HG03565 (cell line): ENCODE results near the gene FMN1.

Experiments
- ATAC-seq: cut with Tn5 transposase; IDR thresholded peaks from one replicate; pipeline ENCODE4 v1.9.1; 2021; ENCODE audit warnings: mild to moderate bottlenecking, moderate library complexity; ENCODE audit not compliant: unreplicated experiment

FMN1 gene

GRCh38 chr15:32746116-32746857 lies 448.2 kb downstream of the FMN1 start:
- no peak for ATAC-seq

DNA sequence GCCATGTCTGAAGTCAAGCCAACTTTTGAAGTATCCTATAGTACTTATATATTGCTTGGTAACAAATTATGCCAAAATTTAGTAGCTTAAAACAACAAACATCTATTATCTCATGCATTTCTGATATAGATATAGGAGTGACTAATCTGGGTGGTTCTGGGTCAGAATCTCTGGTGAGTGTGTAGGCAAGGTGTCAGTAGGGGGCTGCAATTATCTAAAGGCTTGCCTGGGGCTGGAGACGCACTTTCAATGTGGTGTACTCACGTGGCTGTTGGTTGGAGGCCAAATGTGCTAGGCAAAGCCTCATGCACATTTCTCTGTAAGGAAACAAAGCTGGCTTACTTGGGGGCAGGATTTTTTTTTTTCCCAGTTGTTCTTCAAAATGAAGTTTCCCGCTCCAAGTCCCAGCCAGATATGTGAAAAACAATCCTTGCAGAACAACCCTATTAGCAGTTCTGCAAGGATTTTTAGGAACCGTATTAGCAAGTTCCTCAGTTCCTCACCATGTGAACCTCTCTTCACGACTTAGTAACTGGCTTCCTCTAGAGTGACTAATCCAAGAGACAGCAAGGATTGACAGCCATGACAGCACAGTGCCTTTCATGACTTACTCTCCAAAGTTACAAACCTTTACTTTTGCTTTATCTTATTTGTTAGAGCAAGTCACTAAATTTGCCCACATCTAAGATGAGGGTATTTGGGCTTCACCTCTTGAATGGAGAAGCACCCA lies 450.9 kb downstream of the FMN1 start:
- ATAC-seq, result no peak

DNA sequence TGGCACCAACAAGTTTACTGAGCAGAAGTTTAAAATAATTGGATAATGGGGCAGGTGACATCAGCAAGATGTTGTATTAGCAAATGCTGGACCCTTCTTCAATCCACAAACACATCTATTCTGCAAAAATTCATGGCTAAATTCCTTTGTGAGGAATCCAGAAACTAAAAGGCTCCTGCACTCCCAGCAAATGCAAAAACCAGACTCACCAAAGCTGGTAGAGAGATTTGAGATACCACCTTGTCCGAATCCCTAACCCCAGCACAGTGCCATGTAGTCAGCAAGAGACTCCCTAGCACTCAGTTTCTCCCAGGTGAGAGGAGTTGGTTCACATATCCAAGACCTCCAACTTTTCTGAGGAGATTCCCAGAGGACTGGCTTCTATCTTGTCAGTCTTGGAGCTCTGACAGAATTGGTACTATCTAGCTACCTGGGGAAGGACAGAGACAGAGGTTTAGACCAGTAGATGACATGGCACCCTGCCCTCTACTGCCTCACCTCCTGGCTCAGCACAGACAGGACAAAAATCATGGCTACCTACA lies 454.9 kb downstream of the FMN1 start:
- no peak for ATAC-seq

DNA sequence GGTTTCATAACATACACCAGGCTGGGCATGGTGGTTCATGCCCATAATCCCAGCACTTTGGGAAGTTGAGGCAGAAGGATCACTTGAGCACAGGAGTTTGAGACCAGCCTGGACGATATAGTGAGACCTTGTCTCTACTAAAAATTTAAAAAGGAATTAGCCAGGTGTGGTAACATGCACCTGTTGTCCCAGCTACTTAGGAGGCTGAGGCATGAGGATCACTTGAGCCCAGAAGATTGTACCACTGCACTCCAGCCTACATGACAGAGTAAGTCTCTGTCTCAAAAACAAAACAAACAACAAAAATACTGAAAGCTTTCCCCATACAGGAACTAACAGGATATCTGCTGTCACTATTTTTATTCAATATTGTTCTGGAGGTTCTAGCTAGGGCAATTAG lies 455.8 kb downstream of the FMN1 start:
- ATAC-seq, result no peak

DNA sequence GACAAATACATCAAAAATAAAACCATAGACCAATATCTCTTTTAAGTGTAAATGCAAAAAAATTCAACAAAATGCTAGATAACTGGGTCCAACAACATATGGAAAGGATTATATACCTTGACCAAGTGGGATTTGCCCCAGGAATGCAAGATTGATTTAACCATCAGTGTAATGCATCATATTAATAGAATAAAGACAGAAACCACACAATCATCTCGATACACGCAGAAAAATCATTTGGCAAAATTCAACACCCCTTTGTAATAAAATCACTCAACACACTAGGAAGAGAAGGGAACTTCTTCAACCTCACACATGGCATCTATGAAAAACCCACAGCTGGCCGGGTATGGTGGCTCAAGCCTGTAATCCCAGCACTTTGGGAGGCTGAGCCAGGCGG lies 457.2 kb downstream of the FMN1 start:
- ATAC-seq, result no peak

- ATAC-seq, result no peak
These were observed 457.8 kb downstream of the FMN1 start for GRCh38 chr15:32736701-32737061.

- no peak for ATAC-seq
These were observed 458.4 kb downstream of the FMN1 start for GRCh38 chr15:32735989-32736700.

- ATAC-seq, result no peak
These were observed 461.2 kb downstream of the FMN1 start for GRCh38 chr15:32733281-32733680.

- no peak for ATAC-seq
These were observed 461.8 kb downstream of the FMN1 start for GRCh38 chr15:32732574-32733157.

DNA sequence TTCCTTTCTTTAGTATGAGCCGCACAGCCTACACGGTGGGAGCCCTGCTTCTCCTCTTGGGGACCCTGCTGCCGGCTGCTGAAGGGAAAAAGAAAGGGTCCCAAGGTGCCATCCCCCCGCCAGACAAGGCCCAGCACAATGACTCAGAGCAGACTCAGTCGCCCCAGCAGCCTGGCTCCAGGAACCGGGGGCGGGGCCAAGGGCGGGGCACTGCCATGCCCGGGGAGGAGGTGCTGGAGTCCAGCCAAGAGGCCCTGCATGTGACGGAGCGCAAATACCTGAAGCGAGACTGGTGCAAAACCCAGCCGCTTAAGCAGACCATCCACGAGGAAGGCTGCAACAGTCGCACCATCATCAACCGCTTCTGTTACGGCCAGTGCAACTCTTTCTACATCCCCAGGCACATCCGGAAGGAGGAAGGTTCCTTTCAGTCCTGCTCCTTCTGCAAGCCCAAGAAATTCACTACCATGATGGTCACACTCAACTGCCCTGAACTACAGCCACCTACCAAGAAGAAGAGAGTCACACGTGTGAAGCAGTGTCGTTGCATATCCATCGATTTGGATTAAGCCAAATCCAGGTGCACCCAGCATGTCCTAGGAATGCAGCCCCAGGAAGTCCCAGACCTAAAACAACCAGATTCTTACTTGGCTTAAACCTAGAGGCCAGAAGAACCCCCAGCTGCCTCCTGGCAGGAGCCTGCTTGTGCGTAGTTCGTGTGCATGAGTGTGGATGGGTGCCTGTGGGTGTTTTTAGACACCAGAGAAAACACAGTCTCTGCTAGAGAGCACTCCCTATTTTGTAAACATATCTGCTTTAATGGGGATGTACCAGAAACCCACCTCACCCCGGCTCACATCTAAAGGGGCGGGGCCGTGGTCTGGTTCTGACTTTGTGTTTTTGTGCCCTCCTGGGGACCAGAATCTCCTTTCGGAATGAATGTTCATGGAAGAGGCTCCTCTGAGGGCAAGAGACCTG lies 463.5 kb downstream of the FMN1 start:
- no peak for ATAC-seq

DNA sequence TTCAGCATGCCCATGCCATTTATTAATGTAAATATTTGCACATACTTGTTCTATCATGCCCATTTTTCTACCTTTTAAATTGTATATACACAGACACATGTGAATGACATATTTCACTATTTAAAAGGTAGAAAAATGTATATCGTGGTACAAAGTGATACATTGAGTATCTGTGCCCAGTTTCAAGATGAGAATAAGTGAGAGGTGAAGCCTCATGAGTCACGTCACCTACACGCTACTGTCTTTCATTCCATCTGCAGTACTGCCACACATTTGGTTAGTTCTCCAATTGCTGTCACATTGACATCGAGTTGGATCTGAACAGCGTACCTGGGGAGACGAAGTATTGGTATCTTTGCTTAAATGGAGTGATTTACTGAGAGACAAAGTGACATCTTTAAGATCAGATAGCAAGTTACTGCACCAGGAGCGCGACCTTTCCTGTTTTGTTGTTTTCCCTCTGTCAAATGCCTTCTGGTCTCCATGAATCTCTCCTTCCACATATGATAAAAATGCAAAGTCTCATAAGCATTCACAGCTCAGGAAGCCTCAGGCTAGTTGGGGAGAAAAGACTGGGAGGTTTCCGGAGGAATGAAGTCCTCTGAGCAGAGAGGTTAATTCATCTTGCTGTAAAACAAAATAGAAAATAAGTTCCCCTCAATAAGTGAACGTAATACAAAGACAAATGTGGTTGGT lies 464.7 kb downstream of the FMN1 start:
- no peak for ATAC-seq

- ATAC-seq, result peak; percentile 90
These were observed 471.2 kb downstream of the FMN1 start for GRCh38 chr15:32723171-32723948.

- ATAC-seq, result no peak
These were observed 472.4 kb downstream of the FMN1 start for GRCh38 chr15:32722136-32722535.

DNA sequence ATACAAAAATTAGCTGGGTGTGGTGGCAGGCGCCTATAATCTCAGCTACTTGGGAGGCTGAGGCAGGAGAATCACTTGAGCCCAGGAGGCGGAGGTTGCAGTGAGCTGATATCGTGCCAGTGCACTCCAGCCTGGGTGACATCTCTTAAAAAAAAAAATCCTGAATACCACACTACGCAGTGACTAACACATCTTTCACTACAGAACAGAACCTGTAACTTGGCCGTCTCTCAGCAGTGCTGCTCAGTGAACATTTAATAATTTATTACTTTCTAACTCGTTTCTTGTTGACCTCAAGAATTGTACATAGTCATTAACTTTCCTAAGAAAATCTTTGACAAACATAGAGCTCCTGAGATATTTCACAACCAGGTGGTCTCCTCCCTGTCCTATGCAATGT lies 472.9 kb downstream of the FMN1 start:
- ATAC-seq, result no peak

DNA sequence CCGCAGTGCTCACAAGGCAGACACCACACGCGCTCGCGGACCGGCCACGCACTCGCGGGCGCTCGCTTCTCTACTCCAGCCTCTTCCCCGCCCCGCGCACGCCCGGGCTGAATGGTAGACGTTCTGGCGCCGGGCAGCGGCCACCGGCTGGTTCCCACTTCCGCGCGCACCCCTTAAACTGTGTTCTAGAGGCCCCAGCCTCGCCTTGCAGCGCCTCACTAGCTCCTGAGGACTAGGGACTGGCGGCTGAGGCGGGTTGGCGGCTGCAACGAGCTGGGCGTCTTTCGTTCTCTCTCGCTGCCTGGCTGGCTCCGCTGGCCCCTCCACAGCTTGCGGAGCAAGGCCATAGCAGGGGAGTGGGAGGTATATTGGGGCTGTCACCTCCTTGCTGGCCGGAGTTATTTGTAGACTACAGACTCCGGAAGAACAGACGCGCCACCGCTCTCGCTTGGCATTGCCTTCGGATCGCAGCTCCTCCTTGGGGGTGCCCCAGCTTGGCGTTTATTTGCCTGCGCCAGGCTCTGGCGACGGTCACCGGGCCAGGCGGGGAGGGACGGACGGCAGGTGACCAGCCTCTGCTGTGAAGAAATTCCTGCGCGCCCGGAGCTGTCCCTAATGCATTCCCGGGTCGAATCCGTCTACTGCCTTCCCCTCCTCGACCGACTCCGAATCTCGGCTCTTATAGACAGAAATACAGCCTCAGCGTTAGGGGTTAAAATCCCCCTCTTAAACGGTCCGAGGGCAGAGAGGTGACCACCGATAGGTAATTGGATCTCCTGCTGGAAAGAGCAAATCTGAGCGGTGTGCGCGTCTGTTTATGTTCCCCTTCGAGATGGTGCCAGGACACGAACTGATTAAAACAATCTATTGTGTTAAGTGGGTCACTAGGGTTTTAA lies 475.4 kb downstream of the FMN1 start:
- ATAC-seq, result no peak

- ATAC-seq, result no peak
These were observed 476.2 kb downstream of the FMN1 start for GRCh38 chr15:32718227-32718820.
